Activated CD8-positive, alpha-beta memory T cell treated with anti-CD3 and anti-CD28 coated beads for 4 hours (primary cell): ENCODE results near the gene XPO6.
"Not testable (repeated sequence)": the region's sequence is repeated elsewhere in the genome, so short reads cannot be mapped to it uniquely, and the experiment has no call there.

ENCODE experiments used
- DNase-seq, 2 donors: peaks; one replicate each; pipeline ENCODE4 v3.0.0-alpha.2; 2020; ENCODE audit warnings: low read depth in 2 of 2

XPO6 gene

GRCh38 chr16:28211758-28212531, at the start of gene XPO6:
Gene XPO6 (minus strand): TSS chr16:28211965. CDS start chr16:28211368, 597 bp downstream.
- peak; percentile 97 to 99 for DNase-seq

GRCh38 chr16:28260193-28260592, 48.4 kb upstream of the XPO6 start:
- no peak for DNase-seq

GRCh38 chr16:28259781-28260150, 48.0 kb upstream of the XPO6 start:
- no peak for DNase-seq

- DNase-seq = no peak
These were observed 47.5 kb upstream of the XPO6 start for GRCh38 chr16:28259091-28259780.

- DNase-seq = no peak
These were observed 46.8 kb upstream of the XPO6 start for GRCh38 chr16:28258567-28258966.

- DNase-seq = no peak
These were observed 45.5 kb upstream of the XPO6 start for GRCh38 chr16:28257256-28257655.

- no peak for DNase-seq
These were observed 44.1 kb upstream of the XPO6 start for GRCh38 chr16:28255838-28256237.

- no peak for DNase-seq
These were observed 42.4 kb upstream of the XPO6 start for GRCh38 chr16:28254158-28254557.

- DNase-seq = no peak
These were observed 39.2 kb upstream of the XPO6 start for GRCh38 chr16:28250999-28251398.

- not testable (repeated sequence) for DNase-seq
These were observed 37.7 kb upstream of the XPO6 start for GRCh38 chr16:28249483-28249882.

GRCh38 chr16:28241924-28242323, 30.2 kb upstream of the XPO6 start:
- DNase-seq = no peak

GRCh38 chr16:28237754-28238357, 26.1 kb upstream of the XPO6 start:
- no peak for DNase-seq

- DNase-seq = no peak
These were observed 20.0 kb upstream of the XPO6 start for GRCh38 chr16:28231763-28232162.

- DNase-seq = not testable (repeated sequence)
These were observed 12.1 kb upstream of the XPO6 start for GRCh38 chr16:28223909-28224308.

GRCh38 chr16:28219777-28220176, 8.0 kb upstream of the XPO6 start:
- not testable (repeated sequence) for DNase-seq

- DNase-seq = no peak
These were observed 7.5 kb upstream of the XPO6 start for GRCh38 chr16:28219282-28219681.

GRCh38 chr16:28218109-28218508, 6.3 kb upstream of the XPO6 start:
- peak in 1 of 2 donors; percentile 55 for DNase-seq

GRCh38 chr16:28217326-28217725, 5.6 kb upstream of the XPO6 start:
- no peak for DNase-seq

- no peak for DNase-seq
These were observed 1.6 kb upstream of the XPO6 start for GRCh38 chr16:28213396-28213795.

- no peak for DNase-seq
These were observed 738 bp upstream of the XPO6 start for GRCh38 chr16:28212532-28212873.

- DNase-seq = peak; percentile 36 to 37
These were observed 681 bp downstream of the XPO6 start for GRCh38 chr16:28210979-28211588.

- no peak for DNase-seq
These were observed 1.5 kb downstream of the XPO6 start for GRCh38 chr16:28210264-28210663.

GRCh38 chr16:28208824-28209223, 2.9 kb downstream of the XPO6 start:
- no peak for DNase-seq
